Activated CD4-positive, alpha-beta T cell treated with anti-CD3 and anti-CD28 coated beads for 24 hours (primary cell): ENCODE data around the gene FLNB.
A peak's percentile ranks its signal among the peaks of the same experiment; 100 is the strongest.

Experiments
- DNase-seq, 2 donors: peaks; one replicate each; pipeline ENCODE4 v3.0.0-alpha.2; 2020; ENCODE audit warnings: low read depth in 2 of 2

FLNB gene

DNA sequence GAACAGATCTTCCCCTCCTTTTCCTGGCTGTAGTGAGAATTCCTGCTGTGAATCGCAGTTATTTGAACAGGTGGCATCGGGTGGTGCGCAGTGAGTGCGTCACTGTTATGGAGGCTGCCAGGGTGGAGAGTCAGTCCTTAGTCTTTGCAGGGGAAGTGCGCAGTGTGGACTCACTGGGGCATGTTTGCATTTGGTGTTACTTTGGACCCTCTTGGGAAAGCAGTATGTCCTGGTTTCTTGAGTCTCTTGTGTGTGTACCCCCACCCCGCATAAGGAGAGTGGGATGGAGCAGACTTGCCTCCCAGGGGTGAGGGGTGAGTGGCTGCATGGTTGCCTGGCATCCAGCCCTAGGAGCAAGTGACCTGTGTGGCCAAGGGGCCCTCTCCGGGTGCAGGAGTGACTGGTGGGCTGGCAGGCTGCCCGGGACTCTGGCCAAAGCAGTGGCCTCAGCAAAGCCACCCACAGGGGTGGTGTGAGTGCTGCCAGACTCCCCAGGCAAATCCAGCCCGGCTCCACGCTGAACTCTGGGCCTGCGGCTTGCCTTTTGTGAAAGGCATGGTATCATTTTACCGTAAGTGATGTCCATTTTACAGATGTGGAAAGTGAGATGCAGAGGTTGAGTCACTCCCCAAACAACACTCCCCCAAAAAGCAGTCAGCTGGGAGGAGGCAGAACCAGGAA lies 156.1 kb downstream of the FLNB start:
- DNase-seq, result no peak

DNA sequence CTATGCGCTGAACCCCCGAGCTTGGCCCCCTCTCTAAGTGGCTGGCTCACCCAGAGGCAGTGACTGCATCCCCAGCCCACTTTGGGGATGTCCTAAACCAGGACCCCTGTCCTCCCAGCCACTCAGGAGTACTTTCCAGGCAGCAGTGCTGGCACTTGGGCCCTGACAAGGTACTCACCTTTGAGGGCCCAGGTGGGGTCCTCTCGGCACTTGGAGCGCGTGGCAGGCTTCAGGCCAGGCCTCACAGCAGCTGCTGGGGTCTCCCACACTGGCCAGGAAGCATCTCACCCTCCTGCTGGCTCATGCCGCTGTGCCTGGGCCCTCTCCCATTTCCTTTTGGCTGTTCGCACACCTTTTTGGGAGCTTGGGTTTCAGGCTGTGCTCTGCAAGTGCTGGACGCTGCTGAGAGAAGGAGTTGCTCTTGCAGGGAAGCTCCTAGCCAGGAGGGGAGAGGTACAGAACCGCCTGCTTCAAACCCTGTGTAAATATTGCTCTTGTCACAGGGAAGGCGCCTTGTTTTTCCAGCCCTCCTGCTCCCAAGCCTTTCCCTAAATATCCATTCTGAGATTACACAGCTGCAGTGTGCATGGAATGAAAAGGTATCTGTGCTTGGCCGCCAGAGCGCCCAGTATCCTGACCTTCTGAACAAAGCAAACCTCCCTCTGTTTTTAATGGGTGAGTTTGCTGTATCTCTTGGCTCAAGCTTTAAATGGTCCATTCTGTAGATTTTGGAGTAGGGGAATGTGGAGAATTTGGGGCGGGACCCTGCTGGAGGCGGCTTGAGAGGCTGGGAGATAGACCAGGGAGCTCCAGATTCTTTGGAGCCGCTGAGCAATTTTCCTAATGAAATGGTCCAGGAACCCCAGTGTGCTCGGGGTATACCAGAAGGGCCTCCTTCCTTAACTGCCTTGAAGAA lies 156.9 kb downstream of the FLNB start:
- DNase-seq, result no peak

DNA sequence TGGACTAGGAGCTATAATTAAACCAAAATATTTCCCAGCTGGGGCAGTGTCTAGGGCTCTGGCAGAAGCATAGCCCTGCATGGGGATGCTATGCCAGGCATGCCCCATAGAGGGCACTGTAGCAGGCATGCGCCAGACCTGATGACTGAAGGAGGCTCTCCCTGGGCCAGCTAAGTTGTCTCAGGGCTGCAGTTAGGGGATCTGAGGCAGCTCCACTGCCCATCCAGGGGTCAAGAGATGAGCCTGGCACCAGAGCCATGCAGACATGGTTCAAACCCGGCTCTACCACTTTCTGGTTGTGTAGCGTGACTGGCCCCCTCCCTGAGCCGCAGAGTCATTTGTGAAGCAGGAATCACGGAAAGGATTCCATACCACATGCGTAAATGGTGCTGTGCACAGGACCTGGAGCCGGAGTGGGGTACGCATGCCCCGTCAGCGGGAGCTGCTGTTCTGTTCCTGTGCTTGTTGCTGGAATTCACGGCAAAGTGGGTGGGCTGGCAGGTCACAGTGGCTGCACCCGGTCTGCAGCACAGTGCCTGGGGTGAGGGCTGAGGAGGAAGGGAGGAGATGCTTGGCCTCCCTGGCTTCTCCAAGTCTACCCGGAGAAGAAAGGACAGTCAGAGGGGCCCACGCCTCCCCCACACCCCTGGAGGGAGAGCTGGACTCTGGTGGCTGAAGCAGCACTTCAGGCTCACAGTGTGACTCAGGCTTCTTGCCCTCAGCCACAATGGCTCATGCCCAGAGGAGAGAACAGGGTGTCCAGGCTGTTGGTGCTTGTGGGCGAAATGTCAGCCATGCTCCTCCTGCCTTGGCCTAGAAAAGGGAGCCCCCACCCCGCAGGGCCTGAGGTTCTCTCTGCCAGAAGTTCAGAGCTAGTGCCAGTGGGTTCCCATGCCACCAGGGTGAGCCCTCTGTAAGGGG lies 159.5 kb downstream of the FLNB start:
- DNase-seq, result peak; percentile 46 to 56

DNA sequence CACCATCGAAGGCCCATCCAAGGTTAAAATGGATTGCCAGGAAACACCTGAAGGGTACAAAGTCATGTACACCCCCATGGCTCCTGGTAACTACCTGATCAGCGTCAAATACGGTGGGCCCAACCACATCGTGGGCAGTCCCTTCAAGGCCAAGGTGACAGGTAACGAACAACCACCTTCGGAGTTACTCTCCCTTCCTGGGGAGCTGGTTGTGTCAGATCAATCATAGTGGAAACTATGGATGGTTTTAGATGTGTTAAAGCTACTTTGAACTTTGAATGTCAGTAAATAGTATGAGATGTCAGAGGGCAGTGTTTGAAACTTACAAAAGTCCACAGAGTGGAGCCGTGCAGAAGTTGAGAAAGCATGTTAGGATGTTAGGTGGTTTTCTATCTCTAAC lies 160.3 kb downstream of the FLNB start:
- DNase-seq, result no peak

DNA sequence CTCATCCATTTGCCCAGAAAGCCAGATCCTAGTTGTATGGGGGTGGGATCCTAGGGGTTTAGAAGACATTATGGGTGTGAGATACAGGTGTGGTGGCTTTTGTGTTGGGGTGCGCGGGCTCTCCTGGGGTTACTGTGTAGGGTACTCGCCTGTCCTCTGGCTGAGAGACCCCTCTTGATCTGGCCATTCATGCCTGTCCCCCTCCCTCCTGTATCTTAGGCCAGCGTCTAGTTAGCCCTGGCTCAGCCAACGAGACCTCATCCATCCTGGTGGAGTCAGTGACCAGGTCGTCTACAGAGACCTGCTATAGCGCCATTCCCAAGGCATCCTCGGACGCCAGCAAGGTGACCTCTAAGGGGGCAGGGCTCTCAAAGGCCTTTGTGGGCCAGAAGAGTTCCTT lies 161.1 kb downstream of the FLNB start:
- DNase-seq, result no peak

DNA sequence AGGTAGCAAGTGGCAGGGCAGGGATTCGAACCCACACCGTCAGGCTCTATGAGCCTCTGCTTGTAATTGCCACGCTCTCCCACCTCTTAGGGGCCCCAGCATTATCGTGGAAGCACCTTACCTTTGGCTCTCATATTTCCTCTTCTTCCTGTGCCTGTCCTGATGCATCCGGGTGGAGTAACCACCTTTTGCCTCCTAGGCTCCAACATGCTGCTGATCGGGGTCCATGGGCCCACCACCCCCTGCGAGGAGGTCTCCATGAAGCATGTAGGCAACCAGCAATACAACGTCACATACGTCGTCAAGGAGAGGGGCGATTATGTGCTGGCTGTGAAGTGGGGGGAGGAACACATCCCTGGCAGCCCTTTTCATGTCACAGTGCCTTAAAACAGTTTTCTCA lies 162.2 kb downstream of the FLNB start:
- DNase-seq, result no peak

DNA sequence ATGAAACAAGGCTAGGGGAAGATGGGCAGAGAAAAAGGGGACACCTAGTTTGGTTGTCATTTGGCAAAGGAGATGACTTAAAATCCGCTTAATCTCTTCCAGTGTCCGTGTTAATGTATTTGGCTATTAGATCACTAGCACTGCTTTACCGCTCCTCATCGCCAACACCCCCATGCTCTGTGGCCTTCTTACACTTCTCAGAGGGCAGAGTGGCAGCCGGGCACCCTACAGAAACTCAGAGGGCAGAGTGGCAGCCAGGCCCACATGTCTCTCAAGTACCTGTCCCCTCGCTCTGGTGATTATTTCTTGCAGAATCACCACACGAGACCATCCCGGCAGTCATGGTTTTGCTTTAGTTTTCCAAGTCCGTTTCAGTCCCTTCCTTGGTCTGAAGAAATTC lies 162.9 kb downstream of the FLNB start:
- no peak for DNase-seq

DNA sequence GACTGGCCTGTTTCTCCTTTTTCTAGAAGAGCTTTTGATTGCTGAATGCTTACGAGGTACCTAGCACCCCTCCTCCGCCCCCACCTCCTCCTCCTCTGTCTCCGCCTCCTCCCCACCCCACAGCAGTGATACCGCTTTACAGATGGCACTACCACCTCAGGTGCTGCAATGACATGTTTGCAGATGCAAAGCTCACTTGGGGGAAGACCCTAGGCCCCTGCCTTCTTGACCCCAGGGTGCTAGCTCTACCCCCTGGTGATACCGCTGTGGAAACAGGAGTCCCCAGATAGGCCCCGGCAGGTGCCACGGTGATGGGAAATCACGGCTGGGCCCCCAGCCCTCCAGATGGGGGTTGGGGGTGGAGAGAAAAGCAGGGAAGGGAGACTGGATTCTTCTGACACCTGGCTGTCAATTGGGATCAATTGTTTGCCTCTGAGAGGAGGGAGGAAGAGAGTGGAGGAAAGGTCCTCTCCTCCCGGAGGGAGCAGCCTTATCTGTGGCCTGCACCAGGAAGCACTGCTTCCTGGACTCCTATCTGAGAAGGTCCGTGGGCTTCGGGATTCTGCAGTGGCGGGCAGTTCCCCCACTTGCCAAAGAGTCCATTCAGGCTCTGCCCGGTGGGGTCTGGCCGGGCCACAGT lies 164.9 kb downstream of the FLNB start:
- no peak for DNase-seq

DNA sequence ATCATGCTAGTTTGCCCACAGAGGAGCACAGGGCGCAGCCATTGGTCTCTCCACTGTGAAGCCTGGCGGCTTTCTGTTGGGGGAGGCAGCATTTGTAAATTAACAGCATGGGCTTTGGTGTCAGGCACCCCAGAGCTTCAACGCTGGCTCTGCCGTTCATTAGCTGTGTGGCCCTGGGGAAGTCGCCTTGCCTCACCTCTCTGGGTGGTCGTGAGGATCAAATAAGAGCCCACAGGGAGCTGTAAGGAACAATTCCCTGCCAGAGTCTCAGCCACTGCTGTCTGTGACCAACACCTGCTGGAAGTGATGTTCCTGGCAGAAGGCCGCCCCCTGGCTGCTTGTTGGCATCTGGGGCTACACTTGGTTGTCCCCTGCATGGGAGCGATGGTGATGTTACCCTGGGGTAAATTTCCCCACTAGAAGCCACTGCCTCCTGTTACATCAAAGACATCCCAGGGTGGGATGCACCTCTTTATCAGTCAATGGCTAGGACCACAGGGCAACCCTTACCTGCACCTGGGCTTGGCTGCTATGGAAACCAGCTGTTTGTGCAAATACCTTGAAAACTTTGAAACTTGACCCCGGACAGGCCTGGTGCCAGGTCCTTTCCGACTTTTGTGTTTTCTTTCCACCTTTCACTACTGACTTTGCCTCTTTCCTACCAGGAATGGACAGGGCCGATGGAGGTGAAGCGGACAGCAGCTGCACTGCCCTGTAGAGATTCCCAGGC lies 165.6 kb downstream of the FLNB start:
- no peak for DNase-seq

DNA sequence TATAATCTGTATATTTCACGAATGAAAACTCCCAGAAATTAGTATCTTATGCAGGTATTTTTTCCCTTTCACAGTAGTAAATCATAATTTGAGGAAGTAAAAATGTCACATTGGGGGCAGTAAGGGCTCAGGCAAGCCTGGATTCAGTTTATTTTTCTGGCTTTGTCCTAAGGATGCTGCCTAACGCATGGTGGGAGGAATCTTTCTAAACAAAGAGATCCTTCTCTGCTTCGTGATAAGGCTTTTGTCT lies 166.9 kb downstream of the FLNB start:
- DNase-seq, result no peak

DNA sequence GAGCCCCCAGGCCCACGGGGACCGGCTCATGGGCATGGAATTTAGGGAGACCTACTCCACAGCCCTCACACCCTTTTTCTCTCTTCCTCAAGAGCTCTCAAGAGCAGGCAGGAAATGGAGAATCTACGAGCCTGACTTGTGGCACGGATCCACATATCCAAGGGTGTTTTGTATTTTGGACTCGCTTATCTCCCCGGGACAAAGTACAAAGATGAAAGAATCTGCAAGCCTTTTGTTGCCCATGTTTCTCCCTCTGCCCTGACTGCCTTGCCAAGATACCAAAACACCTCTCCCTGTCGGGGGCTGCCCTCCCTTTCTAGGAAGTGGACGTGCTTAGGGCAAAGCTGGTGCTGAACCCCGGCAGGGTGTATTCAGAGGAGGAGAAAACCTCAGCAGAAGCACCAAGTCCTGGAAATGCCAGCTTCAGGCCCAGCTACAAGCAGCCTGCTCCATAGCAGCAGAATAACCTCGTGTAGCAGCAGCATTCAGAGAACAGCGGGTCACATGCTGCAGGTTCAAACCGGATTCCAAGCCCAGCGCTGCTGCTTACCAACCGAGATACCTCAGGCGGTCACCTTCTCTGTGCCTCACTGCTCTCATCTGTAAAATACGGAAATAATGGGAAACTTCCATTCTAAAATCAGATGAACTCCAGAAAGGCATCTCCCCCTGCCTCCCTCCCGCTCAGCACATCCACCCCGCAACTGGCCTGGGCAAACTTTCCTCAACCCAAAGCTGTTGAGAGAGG lies 167.4 kb downstream of the FLNB start:
- DNase-seq, result no peak

DNA sequence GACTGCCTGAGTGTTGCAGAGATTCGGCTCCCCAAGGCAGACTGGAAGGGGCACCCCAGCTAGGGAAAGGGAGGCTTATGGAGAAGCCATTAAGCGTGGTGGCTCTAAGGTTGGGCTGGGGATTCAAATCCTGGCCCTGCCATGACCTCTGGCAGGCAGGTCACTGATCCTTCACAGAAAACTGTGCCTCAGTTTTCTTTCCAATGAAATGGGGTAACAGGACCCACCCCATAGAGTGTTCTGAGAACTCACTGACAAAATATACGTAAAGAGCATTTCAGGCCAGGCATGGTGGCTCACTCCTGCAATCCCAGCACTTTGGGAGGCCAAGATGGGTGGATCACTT lies 167.9 kb downstream of the FLNB start:
- no peak for DNase-seq

DNA sequence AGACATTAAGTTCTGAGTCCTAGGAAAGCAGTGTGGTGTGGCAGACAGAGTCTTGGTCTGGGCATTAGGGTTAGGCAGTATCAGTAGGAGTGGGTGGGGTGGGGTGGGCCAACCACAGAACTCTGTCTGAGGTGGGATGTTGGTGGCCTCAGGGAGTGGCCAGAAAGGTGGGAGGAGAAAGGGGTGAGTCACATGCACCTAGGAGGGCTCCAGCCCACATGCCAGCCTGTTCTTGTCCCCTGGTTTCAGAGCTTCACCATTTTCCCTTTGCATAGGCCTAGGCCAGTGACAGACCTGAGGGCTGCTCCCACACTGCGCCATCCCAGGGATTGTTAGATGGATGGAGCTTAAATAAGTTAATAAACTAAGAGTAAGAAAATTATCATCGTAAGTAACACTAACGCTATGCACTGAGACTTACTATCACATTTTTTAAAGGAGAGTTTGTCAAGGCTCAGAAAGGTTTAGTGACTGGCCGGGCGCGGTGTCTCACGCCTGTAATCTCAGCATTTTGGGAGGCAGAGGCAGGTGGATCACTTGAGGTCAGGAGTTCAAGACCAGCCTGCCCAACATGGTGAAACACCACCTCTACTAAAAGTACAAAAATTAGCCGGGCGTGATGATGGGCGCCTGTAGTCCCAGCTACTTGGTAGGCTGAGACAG lies 168.7 kb downstream of the FLNB start:
- DNase-seq, result no peak

DNA sequence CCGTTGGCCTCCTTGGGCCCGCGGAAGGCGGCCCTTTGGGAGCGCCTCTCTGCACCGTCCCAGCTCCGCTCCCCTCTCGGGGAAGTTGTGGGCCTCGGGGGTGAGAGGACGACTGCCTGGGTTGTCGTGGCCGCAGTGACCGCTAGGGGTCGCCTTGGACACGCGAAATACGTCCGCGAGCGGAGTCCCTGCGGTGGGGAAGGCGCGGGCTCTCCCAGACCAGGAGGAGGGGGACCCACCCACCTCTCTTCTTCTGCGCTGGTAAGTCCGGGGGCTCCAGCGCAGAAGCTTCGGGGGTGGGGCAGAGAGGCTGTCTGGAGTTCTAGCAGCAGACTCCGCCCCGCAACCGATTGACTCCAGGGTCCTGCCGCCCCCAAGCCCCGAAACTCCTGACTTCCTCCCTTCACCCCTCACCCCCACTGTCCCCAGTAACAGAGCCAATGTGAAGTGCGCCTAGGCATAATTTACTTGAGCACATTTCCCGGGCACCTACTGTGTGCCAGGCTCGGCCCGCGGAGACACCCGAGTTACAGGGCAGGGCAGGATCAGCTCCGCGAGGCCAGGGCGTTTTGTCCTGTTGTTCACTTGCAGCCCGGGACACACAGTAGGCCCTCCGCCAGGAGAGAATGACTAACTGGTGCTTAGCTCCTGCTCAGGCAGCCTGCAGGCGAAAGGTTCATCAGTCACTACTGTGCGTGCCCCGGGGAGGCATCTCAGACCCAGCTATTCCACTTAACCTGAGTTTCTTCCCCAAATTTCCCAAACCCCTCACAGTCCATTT lies 169.7 kb downstream of the FLNB start:
- DNase-seq, result peak; percentile 86 to 93

DNA sequence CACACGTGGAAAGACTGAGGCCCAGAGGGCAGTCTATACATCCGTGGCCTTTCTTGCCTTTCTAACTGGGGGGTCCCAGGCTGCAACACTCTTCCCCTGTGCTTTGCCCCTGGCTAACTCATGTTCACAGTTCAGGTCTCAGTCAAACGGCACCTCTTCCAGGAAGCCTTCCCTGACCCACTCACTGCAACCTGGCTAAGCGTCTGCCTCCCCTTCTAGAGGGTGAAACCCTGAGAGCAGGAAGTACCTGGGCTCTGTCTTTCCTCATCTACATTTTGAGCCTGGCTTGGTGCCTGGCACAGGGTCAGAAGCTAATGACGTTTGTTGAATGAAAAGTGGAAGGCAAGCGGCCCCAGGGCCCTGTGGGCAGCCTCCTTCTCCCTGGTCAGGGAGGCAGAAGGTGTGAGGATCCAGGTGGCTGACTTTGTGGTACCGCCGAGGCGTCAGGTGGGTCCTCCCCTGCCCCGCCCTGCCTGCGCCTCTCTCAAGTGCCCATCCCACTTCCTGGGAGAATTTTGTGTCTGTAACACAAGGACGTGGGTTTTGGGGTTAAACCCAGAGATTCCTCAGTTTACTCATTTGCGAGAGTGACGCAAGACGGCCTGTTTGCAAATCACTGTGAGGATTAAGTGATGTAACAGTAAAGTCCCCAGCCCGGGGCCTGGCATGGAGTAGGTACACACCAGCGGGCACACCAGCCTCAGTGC lies 170.5 kb downstream of the FLNB start:
- no peak for DNase-seq

DNA sequence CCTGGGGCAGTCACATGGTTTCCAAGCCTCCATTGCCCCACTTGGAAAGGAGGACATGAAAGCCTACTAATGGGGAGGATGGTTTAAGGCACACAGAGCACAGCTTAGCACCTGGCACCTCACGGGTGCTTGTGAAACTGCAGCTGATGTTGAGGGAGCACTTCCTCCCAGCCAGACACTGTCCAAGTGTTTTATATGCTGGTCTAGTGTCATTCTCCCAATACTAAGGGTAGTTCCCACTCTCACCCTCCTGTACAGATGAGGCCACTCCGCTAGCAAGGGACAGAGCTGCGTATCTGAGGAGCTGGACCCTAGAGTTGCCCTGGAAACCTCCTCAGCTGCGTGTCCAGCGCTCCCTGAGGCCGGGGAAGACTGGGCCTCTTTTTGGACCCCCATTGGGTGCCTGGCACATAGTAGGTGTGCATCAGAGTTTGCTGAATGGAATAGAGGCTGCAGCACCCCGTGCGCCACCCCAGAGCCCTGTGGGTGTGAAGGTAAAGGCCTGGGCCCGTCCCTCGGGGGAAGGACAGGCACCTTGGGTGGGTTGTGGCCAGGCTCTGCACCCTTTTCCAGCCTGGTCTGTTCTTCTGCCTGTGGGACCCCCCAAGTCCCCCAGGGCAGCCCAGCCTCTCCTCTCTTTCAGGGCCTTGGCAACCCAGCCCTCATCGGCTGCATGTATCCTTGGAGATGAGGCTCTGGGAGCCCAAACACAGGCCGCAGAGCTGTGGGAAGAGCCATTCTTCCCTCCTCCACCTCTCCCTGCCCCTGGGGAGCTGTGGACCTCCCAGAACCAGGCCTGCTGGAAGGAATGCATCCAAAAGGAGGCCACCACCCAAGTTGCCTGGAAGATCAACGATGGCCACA lies 171.2 kb downstream of the FLNB start:
- no peak for DNase-seq

DNA sequence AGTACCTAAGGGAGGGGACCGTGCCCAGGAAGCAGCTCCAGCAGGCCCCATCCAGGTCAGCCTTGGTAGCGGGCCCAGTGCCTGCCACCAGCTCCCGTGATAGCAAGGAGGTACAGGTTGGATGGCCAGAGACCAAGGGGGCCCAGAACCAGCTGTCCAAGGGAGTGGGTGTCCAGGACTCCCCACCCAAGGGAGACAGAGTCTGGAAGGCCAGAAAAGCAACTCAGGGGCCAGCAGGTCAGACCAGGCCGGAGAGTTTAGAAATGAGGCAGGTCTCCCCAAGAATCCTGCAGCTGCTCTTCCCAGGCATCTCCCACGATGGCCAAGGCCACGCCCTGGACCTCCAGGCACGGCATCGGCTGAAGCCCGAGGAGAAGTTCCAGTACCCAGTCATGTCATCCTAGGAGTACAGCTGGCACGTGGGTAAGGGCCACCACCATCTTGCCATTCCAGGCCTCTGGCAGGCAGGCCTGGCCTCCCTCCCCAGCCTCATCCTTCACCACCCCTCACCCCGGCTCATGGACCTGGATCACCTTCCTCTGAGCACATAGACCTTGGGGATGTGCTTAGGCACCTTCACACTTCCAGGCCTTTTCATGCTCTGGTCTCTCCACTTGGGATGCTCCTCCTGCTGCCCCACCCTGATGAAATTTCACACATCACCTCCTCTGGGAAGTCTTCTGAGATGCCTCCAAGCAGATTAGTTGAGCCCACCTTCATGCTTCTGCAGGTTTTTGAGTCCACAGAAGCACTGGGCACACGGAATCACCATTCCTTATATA lies 172.1 kb downstream of the FLNB start:
- no peak for DNase-seq
